HL-60 (cell line): ENCODE measurements around the gene ZMYM1.

Source experiments
- DNase-seq, 2 experiments: peaks; one replicate each; pipeline ENCODE4 v3.0.0-alpha.2; 2010 to 2020; ENCODE audit warnings: low read depth in 1 of 2, low spot score in 1 of 2
- H3K27ac ChIP-seq: fragments of 250-450 bp; sonication (Bioruptor Pico); replicated peaks from 2 replicates; pipeline ENCODE4 v1.5.1; 2020; ENCODE audit warnings: mild to moderate bottlenecking, moderate library complexity
- H3K27me3 ChIP-seq: fragments of 250-450 bp; sonication (Bioruptor Pico); 2 replicates; pipeline ENCODE4 v1.5.1; 2021; ENCODE audit warnings: mild to moderate bottlenecking, moderate library complexity; ENCODE audit not compliant: insufficient read depth, poor library complexity, severe bottlenecking
- H3K4me3 ChIP-seq: replicated peaks from 2 replicates; pipeline ENCODE4 v1.5.1; 2011; ENCODE audit warnings: mild to moderate bottlenecking, control low read depth, low read length; ENCODE audit not compliant: insufficient read depth
- CTCF ChIP-seq: IDR thresholded peaks from one replicate; pipeline ENCODE4 v1.5.1; 2011; ENCODE audit warnings: low read length, control low read depth, inconsistent platforms; ENCODE audit not compliant: insufficient read depth
- GABPA ChIP-seq: IDR thresholded peaks from 2 replicates; pipeline ENCODE4 v1.6.1; 2012; ENCODE audit warnings: low read depth
- POLR2AphosphoS5 ChIP-seq: IDR thresholded peaks from 2 replicates; pipeline ENCODE4 v1.6.1; 2012; ENCODE audit warnings: low read depth
- REST ChIP-seq: IDR thresholded peaks from 2 replicates; pipeline ENCODE4 v1.6.1; 2012; ENCODE audit warnings: low read depth; ENCODE audit not compliant: insufficient replicate concordance
- SPI1 ChIP-seq: IDR thresholded peaks from 2 replicates; pipeline ENCODE4 v1.6.1; 2012; ENCODE audit warnings: low read depth, mild to moderate bottlenecking, borderline replicate concordance

ZMYM1 gene

GRCh38 chr1:35044431-35044830 is 34.8 kb upstream of the ZMYM1 start:
- H3K27ac ChIP-seq: no peak overlapping the region
- H3K27me3 ChIP-seq: no peaks in the 10 kb centered on the region
- DNase-seq: no peak
- H3K4me3 ChIP-seq: no peak overlapping the region
- TF ChIP-seq REST: no peak
- no peak for TF ChIP-seq CTCF
- TF ChIP-seq POLR2AphosphoS5: no peak

- no peak overlapping the region for H3K4me3 ChIP-seq
- no peak for DNase-seq
- H3K27ac ChIP-seq: no peak overlapping the region
- H3K27me3 ChIP-seq: no peaks in the 10 kb centered on the region
- TF ChIP-seq CTCF: no peak
- TF ChIP-seq REST: no peak
- no peak for TF ChIP-seq SPI1
- no peak for TF ChIP-seq POLR2AphosphoS5
- no peak for TF ChIP-seq GABPA
Measured at GRCh38 chr1:35046730-35047129, 32.5 kb upstream of the ZMYM1 start.

- H3K4me3 ChIP-seq: no peak overlapping the region
- H3K27ac ChIP-seq: no peak overlapping the region
- peak in 1 of 2 experiments; percentile 11 for DNase-seq
- no peak for TF ChIP-seq GABPA
- TF ChIP-seq SPI1: peak; percentile 65; the same call in 1 of the 2 replicates
- H3K27me3 ChIP-seq: no peaks in the 10 kb centered on the region
Measured at GRCh38 chr1:35047188-35047858, 31.9 kb upstream of the ZMYM1 start.

- TF ChIP-seq SPI1: no peak
- TF ChIP-seq REST: no peak
- TF ChIP-seq CTCF: no peak
- no peak for TF ChIP-seq GABPA
- TF ChIP-seq POLR2AphosphoS5: no peak
- DNase-seq: no peak
- H3K27ac ChIP-seq: no peak overlapping the region
Measured at GRCh38 chr1:35049116-35049515, 30.1 kb upstream of the ZMYM1 start.

More at GRCh38 chr1:35049116-35049515, 30.1 kb upstream of the ZMYM1 start:
- H3K4me3 ChIP-seq: no peak overlapping the region
- H3K27me3 ChIP-seq: no peaks in the 10 kb centered on the region
